ENCODE results near the gene TGFA. TPM values are rescaled to one million over a fixed set of nuclear protein-coding genes. Genes with fewer than 3 reads are reported as not detected.

Gene TGFA
- total RNA-seq, 1 experiment from 2014 or later, result 2.5 TPM

GRCh38 chr2:70469435-70469834 lies 84.2 kb downstream of the TGFA start (continued):
- TF ChIP-seq, protein P1, sequence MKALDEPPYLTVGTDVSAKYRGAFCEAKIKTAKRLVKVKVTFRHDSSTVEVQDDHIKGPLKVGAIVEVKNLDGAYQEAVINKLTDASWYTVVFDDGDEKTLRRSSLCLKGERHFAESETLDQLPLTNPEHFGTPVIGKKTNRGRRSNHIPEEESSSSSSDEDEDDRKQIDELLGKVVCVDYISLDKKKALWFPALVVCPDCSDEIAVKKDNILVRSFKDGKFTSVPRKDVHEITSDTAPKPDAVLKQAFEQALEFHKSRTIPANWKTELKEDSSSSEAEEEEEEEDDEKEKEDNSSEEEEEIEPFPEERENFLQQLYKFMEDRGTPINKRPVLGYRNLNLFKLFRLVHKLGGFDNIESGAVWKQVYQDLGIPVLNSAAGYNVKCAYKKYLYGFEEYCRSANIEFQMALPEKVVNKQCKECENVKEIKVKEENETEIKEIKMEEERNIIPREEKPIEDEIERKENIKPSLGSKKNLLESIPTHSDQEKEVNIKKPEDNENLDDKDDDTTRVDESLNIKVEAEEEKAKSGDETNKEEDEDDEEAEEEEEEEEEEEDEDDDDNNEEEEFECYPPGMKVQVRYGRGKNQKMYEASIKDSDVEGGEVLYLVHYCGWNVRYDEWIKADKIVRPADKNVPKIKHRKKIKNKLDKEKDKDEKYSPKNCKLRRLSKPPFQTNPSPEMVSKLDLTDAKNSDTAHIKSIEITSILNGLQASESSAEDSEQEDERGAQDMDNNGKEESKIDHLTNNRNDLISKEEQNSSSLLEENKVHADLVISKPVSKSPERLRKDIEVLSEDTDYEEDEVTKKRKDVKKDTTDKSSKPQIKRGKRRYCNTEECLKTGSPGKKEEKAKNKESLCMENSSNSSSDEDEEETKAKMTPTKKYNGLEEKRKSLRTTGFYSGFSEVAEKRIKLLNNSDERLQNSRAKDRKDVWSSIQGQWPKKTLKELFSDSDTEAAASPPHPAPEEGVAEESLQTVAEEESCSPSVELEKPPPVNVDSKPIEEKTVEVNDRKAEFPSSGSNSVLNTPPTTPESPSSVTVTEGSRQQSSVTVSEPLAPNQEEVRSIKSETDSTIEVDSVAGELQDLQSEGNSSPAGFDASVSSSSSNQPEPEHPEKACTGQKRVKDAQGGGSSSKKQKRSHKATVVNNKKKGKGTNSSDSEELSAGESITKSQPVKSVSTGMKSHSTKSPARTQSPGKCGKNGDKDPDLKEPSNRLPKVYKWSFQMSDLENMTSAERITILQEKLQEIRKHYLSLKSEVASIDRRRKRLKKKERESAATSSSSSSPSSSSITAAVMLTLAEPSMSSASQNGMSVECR (CRISPR knock-in tag; IDR thresholded peaks at IDR 0.05; ENCODE audit: borderline replicate concordance), result no peak
- no peak for TF ChIP-seq SOX15 (CRISPR knock-in tag; IDR thresholded peaks at IDR 0.05)
- no peak for TF ChIP-seq FOXJ3 (CRISPR knock-in tag; IDR thresholded peaks at IDR 0.05; ENCODE audit: borderline replicate concordance)
- no peak for TF ChIP-seq NFATC4 (CRISPR knock-in tag; IDR thresholded peaks at IDR 0.05)
- no peak for TF ChIP-seq HMGA2 (CRISPR knock-in tag; IDR thresholded peaks at IDR 0.05)

DNA sequence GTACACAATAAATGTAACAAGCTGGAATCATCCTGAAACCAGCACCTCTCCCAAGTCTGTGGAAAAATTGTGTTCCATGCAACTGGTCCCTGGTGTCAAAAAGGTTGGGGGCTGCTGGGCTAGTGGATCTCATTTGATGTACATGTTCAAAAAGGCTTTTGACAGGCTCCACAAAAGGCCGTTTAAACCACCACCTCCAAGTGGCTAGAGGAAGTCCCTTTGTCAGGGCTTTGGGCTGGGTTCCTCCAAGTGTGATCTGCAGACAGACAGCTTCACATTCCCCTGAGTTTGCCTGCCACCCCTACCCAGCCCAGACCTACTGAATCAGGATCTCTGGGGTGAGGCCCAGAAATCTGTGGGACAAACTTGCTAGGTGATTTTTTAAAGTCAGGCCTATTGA lies 84.7 kb downstream of the TGFA start:
- H3K27me3 Mint-ChIP-seq (ENCODE audit: low read depth), result peaks cover 44% of the 10 kb centered on the region
- CTCF ChIA-PET, result no interaction called here

More for the DNA sequence above, 84.7 kb downstream of the TGFA start:
- Mint-ChIP-seq H3K36me3 (no peaks in the 10 kb centered on the region), H3K27ac (no peak overlapping the region), H3K9me3 (peaks cover 5% of the 10 kb centered on the region; the same call in 1 of the 2 replicates), H3K4me1 (peaks cover 4% of the 10 kb centered on the region; the same call in 1 of the 2 replicates), H3K4me3 (no peak overlapping the region)
- ATAC-seq (no peak), DNase-seq (ENCODE audit: low spot score) (no peak)
- POLR2A ChIA-PET, result no interaction called here
- TF ChIP-seq FOXP1 (CRISPR knock-in tag; IDR thresholded peaks at IDR 0.05; ENCODE audit: borderline replicate concordance) (no peak), NFYB (CRISPR knock-in tag; conservative IDR thresholded peaks at IDR 0.05; ENCODE audit: low read depth) (no peak), TCF7 (CRISPR knock-in tag; IDR thresholded peaks at IDR 0.05; ENCODE audit: low read depth) (no peak), TEAD4 (CRISPR knock-in tag; IDR thresholded peaks at IDR 0.05) (no peak), ZNF317 (CRISPR knock-in tag; IDR thresholded peaks at IDR 0.05; ENCODE audit: borderline replicate concordance, low read depth) (no peak), MAX (CRISPR knock-in tag; IDR thresholded peaks at IDR 0.05) (no peak), PREB (CRISPR knock-in tag; IDR thresholded peaks at IDR 0.05; ENCODE audit: borderline replicate concordance) (no peak), NFE2L1 (CRISPR knock-in tag; IDR thresholded peaks at IDR 0.05) (no peak), SMAD3 (CRISPR knock-in tag; IDR thresholded peaks at IDR 0.05; ENCODE audit: borderline replicate concordance) (no peak), SP1 (CRISPR knock-in tag; conservative IDR thresholded peaks at IDR 0.05) (no peak), ZNF138 (CRISPR knock-in tag; conservative IDR thresholded peaks at IDR 0.05) (no peak), ZBTB43 (CRISPR knock-in tag; IDR thresholded peaks at IDR 0.05) (no peak), MYBL2 (CRISPR knock-in tag; IDR thresholded peaks at IDR 0.05) (no peak), HMGA2 (CRISPR knock-in tag; IDR thresholded peaks at IDR 0.05) (no peak), OVOL2 (CRISPR knock-in tag; IDR thresholded peaks at IDR 0.05; ENCODE audit: borderline replicate concordance) (no peak), CDX4 (CRISPR knock-in tag; IDR thresholded peaks at IDR 0.05; ENCODE audit: borderline replicate concordance) (no peak)
- TF ChIP-seq, protein P2, sequence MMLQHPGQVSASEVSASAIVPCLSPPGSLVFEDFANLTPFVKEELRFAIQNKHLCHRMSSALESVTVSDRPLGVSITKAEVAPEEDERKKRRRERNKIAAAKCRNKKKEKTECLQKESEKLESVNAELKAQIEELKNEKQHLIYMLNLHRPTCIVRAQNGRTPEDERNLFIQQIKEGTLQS (CRISPR knock-in tag; conservative IDR thresholded peaks at IDR 0.05), result no peak
- TF ChIP-seq, protein P3, sequence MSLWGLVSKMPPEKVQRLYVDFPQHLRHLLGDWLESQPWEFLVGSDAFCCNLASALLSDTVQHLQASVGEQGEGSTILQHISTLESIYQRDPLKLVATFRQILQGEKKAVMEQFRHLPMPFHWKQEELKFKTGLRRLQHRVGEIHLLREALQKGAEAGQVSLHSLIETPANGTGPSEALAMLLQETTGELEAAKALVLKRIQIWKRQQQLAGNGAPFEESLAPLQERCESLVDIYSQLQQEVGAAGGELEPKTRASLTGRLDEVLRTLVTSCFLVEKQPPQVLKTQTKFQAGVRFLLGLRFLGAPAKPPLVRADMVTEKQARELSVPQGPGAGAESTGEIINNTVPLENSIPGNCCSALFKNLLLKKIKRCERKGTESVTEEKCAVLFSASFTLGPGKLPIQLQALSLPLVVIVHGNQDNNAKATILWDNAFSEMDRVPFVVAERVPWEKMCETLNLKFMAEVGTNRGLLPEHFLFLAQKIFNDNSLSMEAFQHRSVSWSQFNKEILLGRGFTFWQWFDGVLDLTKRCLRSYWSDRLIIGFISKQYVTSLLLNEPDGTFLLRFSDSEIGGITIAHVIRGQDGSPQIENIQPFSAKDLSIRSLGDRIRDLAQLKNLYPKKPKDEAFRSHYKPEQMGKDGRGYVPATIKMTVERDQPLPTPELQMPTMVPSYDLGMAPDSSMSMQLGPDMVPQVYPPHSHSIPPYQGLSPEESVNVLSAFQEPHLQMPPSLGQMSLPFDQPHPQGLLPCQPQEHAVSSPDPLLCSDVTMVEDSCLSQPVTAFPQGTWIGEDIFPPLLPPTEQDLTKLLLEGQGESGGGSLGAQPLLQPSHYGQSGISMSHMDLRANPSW (CRISPR knock-in tag; conservative IDR thresholded peaks at IDR 0.05; ENCODE audit: low read depth), result no peak
- TF ChIP-seq, protein P4, sequence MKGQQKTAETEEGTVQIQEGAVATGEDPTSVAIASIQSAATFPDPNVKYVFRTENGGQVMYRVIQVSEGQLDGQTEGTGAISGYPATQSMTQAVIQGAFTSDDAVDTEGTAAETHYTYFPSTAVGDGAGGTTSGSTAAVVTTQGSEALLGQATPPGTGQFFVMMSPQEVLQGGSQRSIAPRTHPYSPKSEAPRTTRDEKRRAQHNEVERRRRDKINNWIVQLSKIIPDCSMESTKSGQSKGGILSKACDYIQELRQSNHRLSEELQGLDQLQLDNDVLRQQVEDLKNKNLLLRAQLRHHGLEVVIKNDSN (CRISPR knock-in tag; IDR thresholded peaks at IDR 0.05), result no peak

All from WTC11 (cell line).